Muscle of leg (tissue), 11 donors: ENCODE results near the gene SCLT1. TPM values are rescaled to one million over a fixed set of nuclear protein-coding genes. Genes with fewer than 3 reads are reported as not detected.

Experiments used
- DNase-seq: peaks from one replicate; pipeline ENCODE4 v3.0.0; 2013
- H3K27ac ChIP-seq: one replicate; pipeline ENCODE4 v1.5.1; 2013; ENCODE audit warnings: mild to moderate bottlenecking, low read length, control low read depth
- H3K27me3 ChIP-seq: one replicate; pipeline ENCODE4 v1.6.1; 2013; ENCODE audit warnings: low read length; ENCODE audit not compliant: control insufficient read depth, insufficient read depth
- H3K36me3 ChIP-seq: one replicate; pipeline ENCODE4 v1.6.1; 2013; ENCODE audit warnings: low read length; ENCODE audit not compliant: control insufficient read depth, insufficient read depth
- H3K4me1 ChIP-seq: one replicate; pipeline ENCODE4 v1.6.1; 2013; ENCODE audit warnings: low read length; ENCODE audit not compliant: control insufficient read depth, insufficient read depth
- H3K4me3 ChIP-seq: one replicate; pipeline ENCODE4 v1.5.1; 2013; ENCODE audit warnings: low read length, control low read depth
- H3K9me3 ChIP-seq: replicated peaks from 2 replicates; pipeline ENCODE4 v1.6.1; 2013; ENCODE audit warnings: low read depth, low read length; ENCODE audit not compliant: control insufficient read depth
- WGBS: methylation state at CpG from one replicate; pipeline ENCODE4 v1.1.5; 2013; ENCODE audit warnings: missing lambda C conversion rate; ENCODE audit not compliant: insufficient coverage; 5-methylcytosine and 5-hydroxymethylcytosine counted together
- polyA plus RNA-seq, 8 donors: library from polyadenylated mRNA; unstranded; fragments of 120-200 nt; gene quantifications; one replicate each; pipeline versions ENCODE4 v1.2.1 to v1.2.3, GENCODE V29; 2013; ENCODE audit warnings: inconsistent platforms in 1 of 8, low replicate concordance in 1 of 8; ENCODE audit not compliant: insufficient read length in 8 of 8, insufficient read depth in 1 of 8
- total RNA-seq: library from RNA; stranded (reverse); fragments of 120-200 nt; gene quantifications from one replicate; pipeline ENCODE4 v1.2.4, GENCODE V29; 2013

The SCLT1 gene
- total and polyA plus RNA-seq, 9 donors, result 8.6 to 16.3 (median 10.8) TPM

DNA sequence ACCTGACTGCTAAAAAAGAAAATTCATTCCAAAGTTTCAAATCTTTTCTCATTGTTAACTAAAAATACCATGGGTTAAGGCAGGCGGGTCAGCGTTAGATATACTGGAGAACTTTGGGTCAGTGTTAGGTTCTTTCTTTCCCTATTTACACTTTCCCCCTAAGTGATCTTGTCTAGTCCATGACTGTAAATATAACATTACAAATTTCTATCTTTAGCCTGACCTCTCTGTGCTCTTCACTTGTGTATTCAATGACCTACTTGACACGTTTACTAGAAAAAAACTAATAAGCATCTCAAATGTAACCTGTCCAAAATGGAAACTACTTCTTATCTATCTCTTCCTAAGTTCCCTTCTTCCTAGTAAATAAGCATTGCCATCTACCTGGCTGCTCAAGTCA is 188.5 kb downstream of the SCLT1 start:
- Histone ChIP-seq H3K27ac (no peak overlapping the region), H3K36me3 (no peaks in the 10 kb centered on the region), H3K9me3 (no peaks in the 10 kb centered on the region), H3K4me3 (no peak overlapping the region), H3K27me3 (no peaks in the 10 kb centered on the region), H3K4me1 (no peaks in the 10 kb centered on the region)
- DNase-seq, result no peak
- 100% methylated on average over 1 of the region's 3 CpGs for WGBS

GRCh38 chr4:128880662-128881061 is 212.7 kb downstream of the SCLT1 start:
- no peak for DNase-seq
- 20% methylated on average over 1 of the region's 4 CpGs for WGBS
- H3K27me3 ChIP-seq, result no peaks in the 10 kb centered on the region

DNA sequence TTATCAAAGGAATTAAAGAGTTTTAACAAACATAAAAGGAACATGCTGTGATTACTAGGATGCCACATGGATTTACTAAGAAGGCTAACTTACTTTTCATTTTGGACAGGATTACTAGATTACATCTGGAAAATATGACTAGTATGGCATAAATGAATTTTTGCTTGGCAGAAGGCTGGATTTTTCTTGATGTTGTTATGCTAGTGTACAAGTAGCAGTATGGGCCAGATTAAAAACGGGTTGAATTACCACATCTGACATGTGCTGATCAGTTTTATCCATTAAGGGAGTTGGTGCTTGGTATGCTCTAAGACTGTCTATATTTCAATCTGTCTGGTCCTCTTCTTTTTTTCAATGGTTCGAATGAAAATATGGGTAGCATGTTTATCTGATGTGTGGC is 213.4 kb downstream of the SCLT1 start:
- DNase-seq, result no peak
- H3K9me3 ChIP-seq, result no peaks in the 10 kb centered on the region
- no CpG with 5 or more reads among the region's 2 CpGs for WGBS

More at GRCh38 chr4:128880662-128881061, 212.7 kb downstream of the SCLT1 start:
- no peak overlapping the region for H3K4me3 ChIP-seq
- H3K36me3 ChIP-seq, result peaks cover 2% of the 10 kb centered on the region
- H3K4me1 ChIP-seq, result no peaks in the 10 kb centered on the region
- no peaks in the 10 kb centered on the region for H3K9me3 ChIP-seq
- H3K27ac ChIP-seq, result no peak overlapping the region

GRCh38 chr4:128879283-128879682 is 214.1 kb downstream of the SCLT1 start:
- Histone ChIP-seq H3K9me3 (no peaks in the 10 kb centered on the region), H3K4me3 (no peak overlapping the region), H3K36me3 (peaks cover 4% of the 10 kb centered on the region), H3K27ac (no peak overlapping the region), H3K4me1 (no peaks in the 10 kb centered on the region), H3K27me3 (no peaks in the 10 kb centered on the region)
- WGBS, result no CpG with 5 or more reads among the region's 2 CpGs
- no peak for DNase-seq

More for the DNA sequence above, 213.4 kb downstream of the SCLT1 start:
- Histone ChIP-seq H3K27me3 (no peaks in the 10 kb centered on the region), H3K4me1 (no peaks in the 10 kb centered on the region), H3K36me3 (peaks cover 4% of the 10 kb centered on the region), H3K27ac (no peak overlapping the region), H3K4me3 (no peak overlapping the region)

- H3K9me3 ChIP-seq, result no peaks in the 10 kb centered on the region
- no peak overlapping the region for H3K27ac ChIP-seq
- no peak for DNase-seq
- no peaks in the 10 kb centered on the region for H3K4me1 ChIP-seq
- WGBS, result no CpG with 5 or more reads among the region's 4 CpGs
- H3K4me3 ChIP-seq, result no peak overlapping the region
- H3K27me3 ChIP-seq, result no peaks in the 10 kb centered on the region
- peaks cover 4% of the 10 kb centered on the region for H3K36me3 ChIP-seq
These were observed 215.4 kb downstream of the SCLT1 start for GRCh38 chr4:128877934-128878333.

DNA sequence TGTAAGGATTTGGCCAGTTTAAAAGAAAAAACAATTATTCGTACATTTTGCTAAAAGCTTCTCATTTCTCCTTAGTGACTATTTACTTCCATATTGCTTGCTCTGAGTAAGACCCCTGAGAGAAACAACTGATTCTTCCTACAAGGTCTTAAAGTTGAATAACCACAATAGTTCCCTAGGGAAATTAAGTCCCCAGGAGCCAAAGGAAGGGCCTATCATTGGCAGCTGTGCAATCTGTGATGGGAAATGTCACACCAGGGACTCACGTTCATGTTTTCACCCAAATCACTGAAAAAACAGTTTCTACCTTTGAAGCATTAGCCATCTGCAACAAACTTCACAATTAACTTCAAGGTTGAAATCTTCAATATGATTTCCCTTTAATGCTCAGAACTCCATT is 217.1 kb downstream of the SCLT1 start:
- 40% methylated on average over 1 of the region's 2 CpGs for WGBS
- no peak for DNase-seq
- H3K27ac ChIP-seq, result no peak overlapping the region

GRCh38 chr4:128871948-128872347 is 221.4 kb downstream of the SCLT1 start:
- Histone ChIP-seq H3K27ac (no peak overlapping the region), H3K9me3 (no peaks in the 10 kb centered on the region), H3K27me3 (no peaks in the 10 kb centered on the region), H3K4me1 (no peaks in the 10 kb centered on the region), H3K36me3 (peaks cover 36% of the 10 kb centered on the region), H3K4me3 (no peak overlapping the region)
- DNase-seq, result no peak
- 92% methylated on average over 5 of the region's 9 CpGs for WGBS

More for the DNA sequence above, 217.1 kb downstream of the SCLT1 start:
- H3K9me3 ChIP-seq, result no peaks in the 10 kb centered on the region
- H3K36me3 ChIP-seq, result peaks cover 18% of the 10 kb centered on the region
- H3K4me1 ChIP-seq, result no peaks in the 10 kb centered on the region
- no peaks in the 10 kb centered on the region for H3K27me3 ChIP-seq
- H3K4me3 ChIP-seq, result no peak overlapping the region

GRCh38 chr4:128869776-128870509 is 223.4 kb downstream of the SCLT1 start:
- DNase-seq, result no peak
- no peaks in the 10 kb centered on the region for H3K27me3 ChIP-seq
- H3K27ac ChIP-seq, result no peak overlapping the region
- H3K36me3 ChIP-seq, result peaks cover 44% of the 10 kb centered on the region
- H3K4me1 ChIP-seq, result no peaks in the 10 kb centered on the region
- H3K9me3 ChIP-seq, result no peaks in the 10 kb centered on the region
- WGBS, result no CpG with 5 or more reads among the region's 2 CpGs
- H3K4me3 ChIP-seq, result no peak overlapping the region

- H3K9me3 ChIP-seq, result no peaks in the 10 kb centered on the region
- no CpG with 5 or more reads among the region's 3 CpGs for WGBS
- no peak overlapping the region for H3K4me3 ChIP-seq
- DNase-seq, result no peak
- no peak overlapping the region for H3K27ac ChIP-seq
- H3K4me1 ChIP-seq, result no peaks in the 10 kb centered on the region
- peaks cover 46% of the 10 kb centered on the region for H3K36me3 ChIP-seq
- no peaks in the 10 kb centered on the region for H3K27me3 ChIP-seq
These were observed 224.6 kb downstream of the SCLT1 start for GRCh38 chr4:128868758-128869157.

DNA sequence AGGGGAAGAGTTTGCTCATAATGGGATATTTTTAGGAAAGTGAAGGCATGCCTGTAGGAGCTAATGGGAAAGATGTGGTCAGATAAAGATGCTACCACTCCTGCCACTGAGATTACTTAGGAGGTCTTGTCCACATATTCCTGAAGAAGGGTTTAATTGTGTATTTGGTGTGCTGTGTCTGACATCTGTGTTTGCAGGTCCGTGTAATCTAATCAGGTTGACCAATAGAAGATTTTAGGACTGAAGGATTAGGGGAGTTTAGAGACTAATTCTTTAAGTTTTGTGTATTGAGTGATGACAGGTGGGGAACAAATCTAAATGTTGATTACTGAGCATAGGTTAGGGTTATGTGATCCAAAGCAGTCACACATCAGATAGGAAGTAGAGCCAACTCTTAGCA is 226.6 kb downstream of the SCLT1 start:
- H3K4me3 ChIP-seq, result no peak overlapping the region
- DNase-seq, result no peak
- H3K27ac ChIP-seq, result no peak overlapping the region
- H3K27me3 ChIP-seq, result no peaks in the 10 kb centered on the region
- 83% methylated on average over 1 of the region's 1 CpG for WGBS
- H3K36me3 ChIP-seq, result peaks cover 51% of the 10 kb centered on the region
- no peaks in the 10 kb centered on the region for H3K9me3 ChIP-seq
- peaks cover 14% of the 10 kb centered on the region for H3K4me1 ChIP-seq
